SK-N-SH (cell line): ENCODE measurements around the gene PSMB8.

ENCODE experiments used
- CHD2 ChIP-seq: fragments of 150-350 bp; IDR thresholded peaks from 2 replicates; pipeline ENCODE4 v1.6.1; 2018; ENCODE audit warnings: low read length; ENCODE audit not compliant: partially characterized antibody
- CTCF ChIP-seq: fragments of 200-600 bp; sonication (generic); IDR thresholded peaks from 2 replicates; pipeline ENCODE4 v1.6.1; 2017; ENCODE audit warnings: antibody characterized with exemption, mild to moderate bottlenecking, moderate library complexity
- EP300 ChIP-seq, 2 experiments: IDR thresholded peaks; 2 replicates each; pipeline versions ENCODE4 v1.4.0 to v1.6.1; 2012; ENCODE audit warnings: borderline replicate concordance in 1 of 2, low read depth in 1 of 2, low read length in 1 of 2
- NRF1 ChIP-seq: IDR thresholded peaks from 2 replicates; pipeline ENCODE4 v1.6.1; 2012; ENCODE audit warnings: low read depth, mild to moderate bottlenecking, low read length
- POLR2AphosphoS5 ChIP-seq: IDR thresholded peaks from 2 replicates; pipeline ENCODE4 v1.6.1; 2012; ENCODE audit warnings: low read depth, low read length
- RXRA ChIP-seq: IDR thresholded peaks from 2 replicates; pipeline ENCODE4 v1.4.0; 2012; ENCODE audit warnings: low read depth, mild to moderate bottlenecking, borderline replicate concordance

- TF ChIP-seq CTCF (peak; percentile 97), CHD2 (no peak), NRF1 (no peak), RXRA (no peak), POLR2AphosphoS5 (no peak), EP300 (IDR thresholded peaks at IDR 0.05; ENCODE audit: borderline replicate concordance in 1 of 2, low read depth in 1 of 2, low read length in 1 of 2) (no peak)
Measured at GRCh38 chr6:32868257-32868788, 24.5 kb upstream of the PSMB8 start.
